H9 (cell line): ENCODE results near the gene TBC1D7. TPM values are rescaled to one million over a fixed set of nuclear protein-coding genes. Genes with fewer than 3 reads are reported as not detected.

ENCODE experiments used
- DNase-seq: peaks from one replicate; pipeline ENCODE4 v3.0.0-alpha.2; 2017
- H2AFZ ChIP-seq: one replicate; pipeline ENCODE4 v1.6.1; 2013; ENCODE audit warnings: mild to moderate bottlenecking, low read length, control low read depth, moderate library complexity
- H2AK5ac ChIP-seq: 2 replicates; pipeline ENCODE4 v1.6.1; 2013; ENCODE audit warnings: low read length, control low read depth, mixed read lengths; ENCODE audit not compliant: insufficient read length
- H2BK120ac ChIP-seq: one replicate; pipeline ENCODE4 v1.6.1; 2013; ENCODE audit warnings: low read depth, mild to moderate bottlenecking, low read length, control low read depth, inconsistent platforms; ENCODE audit not compliant: poor library complexity, severe bottlenecking
- H2BK12ac ChIP-seq: 2 replicates; pipeline ENCODE4 v1.6.1; 2013; ENCODE audit warnings: low read length, control low read depth, mixed read lengths, low read depth; ENCODE audit not compliant: insufficient read length
- H2BK15ac ChIP-seq: 2 replicates; pipeline ENCODE4 v1.6.1; 2013; ENCODE audit warnings: low read depth, low read length, control low read depth
- H2BK20ac ChIP-seq: one replicate; pipeline ENCODE4 v1.6.1; 2013; ENCODE audit warnings: low read depth, mild to moderate bottlenecking, low read length, control low read depth, inconsistent platforms; ENCODE audit not compliant: poor library complexity, severe bottlenecking
- H2BK5ac ChIP-seq: 2 replicates; pipeline ENCODE4 v1.6.1; 2013; ENCODE audit warnings: low read length, control low read depth, mixed read lengths; ENCODE audit not compliant: insufficient read length
- H3K14ac ChIP-seq: 2 replicates; pipeline ENCODE4 v1.6.1; 2013; ENCODE audit warnings: low read length, control low read depth; ENCODE audit not compliant: insufficient read depth
- H3K18ac ChIP-seq: 2 replicates; pipeline ENCODE4 v1.6.1; 2013; ENCODE audit warnings: low read depth, mild to moderate bottlenecking, mixed read lengths, low read length, control low read depth; ENCODE audit not compliant: insufficient read length
- H3K23ac ChIP-seq: 2 replicates; pipeline ENCODE4 v1.6.1; 2013; ENCODE audit warnings: low read length, control low read depth, mixed read lengths, low read depth; ENCODE audit not compliant: insufficient read length
- H3K23me2 ChIP-seq: 2 replicates; pipeline ENCODE4 v1.6.1; 2013; ENCODE audit warnings: low read depth, mild to moderate bottlenecking, mixed read lengths, low read length, control low read depth; ENCODE audit not compliant: insufficient read length, poor library complexity, severe bottlenecking
- H3K27ac ChIP-seq: 2 replicates; pipeline ENCODE4 v1.5.1; 2013; ENCODE audit warnings: low read length, control low read depth, mixed read lengths, low read depth; ENCODE audit not compliant: insufficient read length
- H3K27me3 ChIP-seq: 2 replicates; pipeline ENCODE4 v1.6.1; 2013; ENCODE audit warnings: low read length, control low read depth, inconsistent platforms; ENCODE audit not compliant: insufficient read depth
- H3K4ac ChIP-seq: 2 replicates; pipeline ENCODE4 v1.6.1; 2013; ENCODE audit warnings: low read depth, mild to moderate bottlenecking, control low read depth, inconsistent platforms, low read length, moderate library complexity
- H3K4me1 ChIP-seq: 2 replicates; pipeline ENCODE4 v1.6.1; 2013; ENCODE audit warnings: low read length, control low read depth, inconsistent platforms; ENCODE audit not compliant: insufficient read depth
- H3K4me2 ChIP-seq: 2 replicates; pipeline ENCODE4 v1.6.1; 2013; ENCODE audit warnings: low read length, control low read depth, mixed read lengths; ENCODE audit not compliant: insufficient read length, insufficient read depth
- H3K56ac ChIP-seq: 2 replicates; pipeline ENCODE4 v1.6.1; 2013; ENCODE audit warnings: low read depth, mild to moderate bottlenecking, mixed read lengths, low read length, control low read depth; ENCODE audit not compliant: insufficient read length
- H3K79me1 ChIP-seq: 2 replicates; pipeline ENCODE4 v1.6.1; 2013; ENCODE audit warnings: low read depth, mild to moderate bottlenecking, moderate library complexity, low read length, control low read depth, inconsistent platforms; ENCODE audit not compliant: insufficient read depth, poor library complexity, severe bottlenecking
- H3K79me2 ChIP-seq: 2 replicates; pipeline ENCODE4 v1.6.1; 2013; ENCODE audit warnings: low read length, control low read depth, inconsistent platforms; ENCODE audit not compliant: insufficient read depth
- H3K9ac ChIP-seq: 2 replicates; pipeline ENCODE4 v1.6.1; 2013; ENCODE audit warnings: low read length, control low read depth, mixed read lengths; ENCODE audit not compliant: insufficient read length; ENCODE audit errors: extremely low read depth
- H3K9me3 ChIP-seq: one replicate; pipeline ENCODE4 v1.6.1; 2013; ENCODE audit warnings: low read depth, low read length, inconsistent platforms; ENCODE audit not compliant: control insufficient read depth
- H3T11ph ChIP-seq: one replicate; pipeline ENCODE4 v1.6.1; 2013; ENCODE audit warnings: mild to moderate bottlenecking, low read length, control low read depth, inconsistent platforms
- H4K20me1 ChIP-seq: one replicate; pipeline ENCODE4 v1.6.1; 2013; ENCODE audit not compliant: control insufficient read depth, insufficient read length, insufficient read depth
- H4K5ac ChIP-seq: 2 replicates; pipeline ENCODE4 v1.6.1; 2013; ENCODE audit warnings: low read depth, mild to moderate bottlenecking, mixed read lengths, low read length, control low read depth; ENCODE audit not compliant: insufficient read length
- H4K8ac ChIP-seq: replicated peaks from 2 replicates; pipeline ENCODE4 v1.6.1; 2013; ENCODE audit warnings: low read length, control low read depth, mixed read lengths, low read depth; ENCODE audit not compliant: insufficient read length
- H4K91ac ChIP-seq: 2 replicates; pipeline ENCODE4 v1.6.1; 2013; ENCODE audit warnings: low read depth, mild to moderate bottlenecking, moderate library complexity, mixed read lengths, low read length, control low read depth; ENCODE audit not compliant: insufficient read length
- H3K27ac Mint-ChIP-seq, 3 experiments: 2 replicates in 2 of 3; 3 replicates in 1 of 3; pipeline ENCODE4 v1.8.0; 2020 to 2021; ENCODE audit warnings: mixed read lengths in 3 of 3, mild to moderate bottlenecking in 1 of 3, moderate library complexity in 1 of 3
- H3K27me3 Mint-ChIP-seq: 2 replicates; pipeline ENCODE4 v1.8.0; 2021; ENCODE audit warnings: low read depth, mild to moderate bottlenecking, moderate library complexity, mixed read lengths
- H3K36me3 Mint-ChIP-seq, 3 experiments: 2 replicates in 2 of 3; 3 replicates in 1 of 3; pipeline ENCODE4 v1.8.0; 2020 to 2021; ENCODE audit warnings: low read depth in 3 of 3, mixed read lengths in 3 of 3; ENCODE audit not compliant: insufficient read depth in 1 of 3
- H3K4me1 Mint-ChIP-seq, 2 experiments: 2 replicates each; pipeline ENCODE4 v1.8.0; 2020; ENCODE audit warnings: mixed read lengths in 2 of 2
- H3K4me3 Mint-ChIP-seq, 2 experiments: 2 replicates in 1 of 2; 3 replicates in 1 of 2; pipeline ENCODE4 v1.8.0; 2020 to 2021; ENCODE audit warnings: mild to moderate bottlenecking in 2 of 2, mixed read lengths in 2 of 2, moderate library complexity in 1 of 2
- H3K9me3 Mint-ChIP-seq, 2 experiments: 2 replicates in 1 of 2; 3 replicates in 1 of 2; pipeline ENCODE4 v1.8.0; 2020; ENCODE audit warnings: mild to moderate bottlenecking in 2 of 2, mixed read lengths in 2 of 2, moderate library complexity in 1 of 2
- CTCF ChIP-seq: fragments of 200-600 bp; sonication (generic); conservative IDR thresholded peaks from 3 replicates; pipeline ENCODE4 v1.8.0; 2021; ENCODE audit warnings: antibody characterized with exemption, mild to moderate bottlenecking
- WGBS: extraction: QIAGEN DNeasy Blood & Tissue Kit; methylation state at CpG from one replicate; pipeline ENCODE4 v1.1.7; 2013; ENCODE audit warnings: missing lambda C conversion rate, low lambda C conversion rate, mixed read lengths; ENCODE audit not compliant: insufficient read length; ENCODE audit errors: extremely low coverage; 5-methylcytosine and 5-hydroxymethylcytosine counted together
- total RNA-seq: library from RNA; stranded (reverse); gene quantifications from 2 replicates; pipeline ENCODE4 v1.2.1, GENCODE V29; 2021

The TBC1D7 gene
- total RNA-seq, 1 experiment from 2014 or later: 33.9 TPM

DNA sequence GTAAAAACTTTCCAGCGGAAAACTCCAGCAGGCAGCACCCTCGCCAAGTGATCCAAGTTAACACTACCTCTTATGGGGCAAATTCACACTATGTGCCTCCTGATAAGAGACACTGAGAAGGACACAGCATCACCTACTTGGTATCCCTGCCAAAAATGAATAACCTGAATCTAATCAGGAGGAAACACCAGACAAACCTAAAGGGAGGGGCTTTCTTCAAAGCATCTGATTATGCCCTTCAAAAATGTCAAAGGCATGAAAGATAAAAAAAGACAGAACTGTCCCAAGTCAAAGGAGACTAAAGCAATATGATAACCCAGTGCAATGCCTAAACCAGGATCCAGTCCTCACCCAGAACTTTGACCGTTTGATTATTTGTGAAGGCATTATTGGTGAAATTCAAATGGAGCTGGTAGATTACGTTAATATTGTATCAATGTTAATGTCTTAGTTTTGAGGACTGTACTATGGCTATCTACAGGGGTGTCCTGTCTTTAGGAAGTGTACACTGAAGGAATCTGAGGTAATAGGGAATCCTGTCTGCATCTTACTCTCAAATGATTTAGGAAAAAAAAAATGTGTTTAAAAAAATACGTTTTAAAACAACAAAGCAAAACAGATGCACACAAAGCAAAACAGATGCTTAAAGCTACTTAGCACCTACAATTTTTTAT, 8.3 kb downstream of the TBC1D7 start:
- Mint-ChIP-seq H3K9me3 (no peaks in the 10 kb centered on the region), H3K36me3 (peaks cover 35 to 90% (median 88%) of the 10 kb centered on the region in 3 experiments; a peak in 6 of 7 replicates), H3K4me1 (no peaks in the 10 kb centered on the region), H3K4me3 (no peak overlapping the region), H3K27me3 (no peaks in the 10 kb centered on the region), H3K27ac (no peak overlapping the region)
- Histone ChIP-seq H3K79me2 (no peaks in the 10 kb centered on the region), H2BK20ac (no peak overlapping the region), H3K9me3 (no peaks in the 10 kb centered on the region), H3K23me2 (no peaks in the 10 kb centered on the region), H2AK5ac (no peak overlapping the region), H3K4ac (no peak overlapping the region), H3K23ac (no peak overlapping the region), H3K27me3 (no peaks in the 10 kb centered on the region), H3K18ac (no peak overlapping the region), H2AFZ (no peak overlapping the region), H2BK5ac (no peak overlapping the region), H2BK15ac (no peak overlapping the region), H4K8ac (no peak overlapping the region), H3K4me1 (no peaks in the 10 kb centered on the region), H4K5ac (no peak overlapping the region), H3K4me2 (no peak overlapping the region), H3K27ac (no peak overlapping the region), H2BK120ac (no peak overlapping the region), H3K79me1 (no peaks in the 10 kb centered on the region), H2BK12ac (no peak overlapping the region), H4K20me1 (no peaks in the 10 kb centered on the region), H3K9ac (no peak overlapping the region), H3K14ac (no peak overlapping the region), H3K56ac (no peak overlapping the region), H4K91ac (no peak overlapping the region), H3T11ph (no peak overlapping the region)
- no peak for TF ChIP-seq CTCF
- DNase-seq: no peak
- no CpG with 5 or more reads among the region's 5 CpGs for whole genome bisulfite sequencing
